ENCODE measurements around the gene POLR2E.
"Not testable (repeated sequence)": the region's sequence is repeated elsewhere in the genome, so short reads cannot be mapped to it uniquely, and the experiment has no call there.

The POLR2E gene

DNA sequence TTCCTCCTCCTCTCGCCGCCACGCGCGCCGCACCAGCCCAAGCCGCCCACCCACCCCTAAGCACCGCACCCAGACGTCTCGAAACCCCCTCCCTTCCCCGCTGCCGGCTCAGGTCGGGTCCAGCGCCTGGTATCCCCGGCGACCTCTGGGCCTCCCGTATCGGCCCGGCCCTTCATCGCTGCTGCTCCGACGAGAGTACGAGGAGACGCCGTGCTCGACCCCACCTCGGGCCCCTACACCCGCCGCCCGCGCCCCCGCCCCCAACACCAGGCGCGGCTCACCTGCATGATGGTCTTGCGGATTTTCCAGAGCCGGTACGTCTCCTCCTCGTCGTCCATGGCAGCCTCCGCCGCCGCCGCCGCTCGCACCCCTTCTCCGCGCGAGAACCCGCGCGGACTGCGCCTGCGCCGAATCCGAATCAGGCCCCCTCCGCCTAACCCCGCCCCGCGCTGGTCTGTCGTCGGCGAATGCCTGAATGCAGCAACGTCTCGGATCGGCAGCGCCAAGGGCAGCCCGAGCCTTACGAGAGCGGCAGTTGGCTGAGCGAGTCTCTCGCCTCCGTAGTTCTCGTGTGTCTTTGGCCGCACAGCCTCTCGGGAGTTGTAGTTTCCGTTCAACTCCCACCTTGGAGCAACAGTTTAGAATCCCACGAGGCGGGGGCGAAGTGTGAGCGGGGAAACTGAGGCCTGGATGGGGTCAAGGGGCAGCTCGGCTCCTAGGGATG is at the start of gene POLR2E:
Gene POLR2E (minus strand): TSS at position 398 of the 724 bp plus-strand sequence. CDS start 60 bp downstream, at position 338.
- DNase-seq = peak; percentile 88 to 99 (median 96)

DNA sequence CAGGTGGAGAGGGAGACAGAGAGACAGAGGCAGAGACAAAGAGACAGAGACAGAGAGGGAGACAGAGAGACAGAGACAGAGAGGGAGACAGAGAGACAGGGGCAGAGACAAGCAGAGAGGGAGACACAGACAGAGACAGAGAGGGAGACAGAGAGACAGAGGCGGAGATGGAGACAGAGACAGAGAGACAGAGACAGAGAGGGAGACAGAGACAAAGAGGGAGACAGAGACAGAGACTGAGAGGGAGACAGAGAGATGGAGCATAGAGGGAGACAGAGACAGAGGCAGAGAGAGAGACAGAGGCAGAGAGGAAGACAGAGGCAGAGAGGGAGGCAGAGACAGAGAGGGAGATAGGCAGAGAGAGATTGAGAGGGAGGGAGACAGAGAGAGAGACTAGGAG is 49.6 kb upstream of the POLR2E start:
- DNase-seq = no peak

DNA sequence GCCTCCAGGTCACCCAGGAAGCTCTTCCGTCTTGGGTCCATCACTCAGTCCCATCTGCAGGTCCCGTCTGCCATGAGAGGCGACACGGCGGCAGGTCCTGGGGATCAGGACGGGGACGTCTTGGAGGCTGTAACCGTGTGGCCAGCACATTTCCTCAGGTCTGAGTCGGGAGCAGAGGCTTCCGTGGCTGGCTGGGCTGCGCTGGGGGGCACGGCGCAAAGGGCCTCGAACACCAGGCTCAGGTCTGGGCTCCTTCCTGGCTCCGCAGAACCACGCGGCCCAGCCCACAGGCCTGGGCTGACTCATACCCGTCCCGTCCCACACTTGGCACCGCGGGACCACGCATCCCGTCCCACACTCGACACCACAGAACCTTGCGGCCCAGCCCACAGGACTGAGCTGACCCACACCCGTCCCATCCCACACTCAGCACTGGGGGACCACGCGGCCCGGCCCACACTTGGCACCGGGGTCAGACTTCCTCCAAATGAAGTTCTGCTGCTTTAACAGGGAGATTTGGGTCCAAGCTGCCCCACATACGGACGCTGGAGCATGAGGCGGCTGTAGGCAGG is 48.7 kb upstream of the POLR2E start:
- no peak for DNase-seq

DNA sequence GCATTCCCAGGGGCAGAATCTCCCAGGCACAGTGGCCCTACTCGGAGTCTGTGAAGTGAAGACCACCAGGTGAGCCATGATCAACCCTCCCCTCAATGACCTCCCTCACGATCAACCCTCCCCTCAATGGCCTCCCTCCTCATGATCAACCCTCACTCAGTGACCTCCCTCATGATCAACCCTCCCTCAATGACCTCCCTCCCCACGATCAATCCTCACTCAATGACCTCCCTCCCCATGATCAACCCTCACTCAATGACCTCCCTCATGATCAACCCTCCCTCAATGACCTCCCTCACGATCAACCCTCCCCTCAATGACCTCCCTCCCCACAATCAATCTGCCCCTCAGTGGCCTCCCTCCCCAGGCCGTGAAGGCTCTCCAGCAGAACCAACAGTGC is 46.8 kb upstream of the POLR2E start:
- no peak for DNase-seq

DNA sequence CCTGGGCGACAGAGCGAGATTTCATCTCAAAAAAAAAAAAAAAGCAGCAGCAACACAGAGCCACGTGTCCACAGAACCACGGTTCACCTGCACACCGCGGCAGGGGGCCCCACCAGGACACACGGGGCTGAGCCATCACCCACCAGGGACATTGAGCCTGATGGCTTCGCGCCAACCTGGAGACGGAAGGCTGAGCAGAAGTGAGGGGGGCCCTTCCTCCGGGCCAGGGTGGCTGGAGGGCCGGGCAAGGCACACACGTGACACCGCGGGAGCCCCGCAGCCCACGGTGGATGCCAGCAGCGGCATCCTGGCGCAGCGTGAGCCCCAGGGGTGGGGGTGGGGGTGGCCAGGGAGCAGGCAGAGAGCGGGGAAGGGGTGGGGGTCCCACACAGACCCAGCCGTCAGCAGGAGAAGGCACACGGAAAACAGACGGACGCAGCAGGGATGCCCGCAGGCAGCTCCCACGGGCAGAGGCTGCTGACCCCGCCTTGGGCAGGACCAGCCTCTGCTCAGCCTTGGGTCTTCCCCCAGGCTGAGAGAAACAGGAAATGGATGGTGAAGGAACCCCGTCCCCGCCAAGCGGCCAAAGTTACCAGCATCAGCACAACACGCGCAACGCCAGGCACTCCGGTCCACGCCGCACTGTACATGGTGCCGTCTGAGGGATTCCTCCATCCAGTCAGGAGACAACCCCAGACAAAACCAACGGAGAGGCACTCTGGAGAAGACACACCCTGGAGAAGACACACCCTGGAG is 45.3 kb upstream of the POLR2E start:
- no peak for DNase-seq

DNA sequence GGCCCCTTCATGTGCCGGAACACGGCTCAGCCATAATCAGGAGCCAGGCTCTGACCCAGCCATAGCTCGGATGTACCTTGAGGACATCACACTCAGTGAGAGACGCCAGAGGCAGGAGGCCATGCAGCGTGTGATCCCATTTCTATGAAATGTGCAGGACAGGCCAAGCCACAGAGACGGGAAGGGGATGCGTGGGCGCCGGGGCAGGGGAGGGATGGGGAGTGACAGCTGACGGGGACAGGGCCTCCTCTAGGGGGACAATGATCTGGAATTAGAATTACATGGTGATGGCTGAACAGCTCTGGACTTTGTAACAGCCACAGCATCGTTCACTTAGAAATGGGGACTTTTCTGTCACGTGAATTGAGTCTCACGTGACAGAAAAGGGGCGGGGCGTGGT is 44.0 kb upstream of the POLR2E start:
- DNase-seq = no peak

DNA sequence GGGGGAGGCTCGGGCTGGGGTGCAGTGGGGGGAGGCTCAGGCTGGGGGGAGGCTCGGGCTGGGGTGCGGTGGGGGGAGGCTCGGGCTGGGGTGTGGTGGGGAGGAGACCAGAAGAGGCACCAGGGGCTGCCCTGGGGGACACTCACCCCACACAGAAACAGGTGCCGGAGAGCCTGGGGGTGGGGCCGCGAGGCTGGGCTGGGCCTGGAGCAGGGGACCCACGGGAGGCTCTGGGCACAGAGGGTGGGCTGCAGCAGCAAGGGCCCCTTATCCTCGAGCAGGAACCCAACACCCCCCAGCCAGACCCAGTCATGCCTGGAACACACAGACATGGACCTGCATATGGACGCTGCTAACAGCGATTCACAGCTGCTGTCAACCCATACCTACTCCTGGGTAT is 42.9 kb upstream of the POLR2E start:
- no peak for DNase-seq

DNA sequence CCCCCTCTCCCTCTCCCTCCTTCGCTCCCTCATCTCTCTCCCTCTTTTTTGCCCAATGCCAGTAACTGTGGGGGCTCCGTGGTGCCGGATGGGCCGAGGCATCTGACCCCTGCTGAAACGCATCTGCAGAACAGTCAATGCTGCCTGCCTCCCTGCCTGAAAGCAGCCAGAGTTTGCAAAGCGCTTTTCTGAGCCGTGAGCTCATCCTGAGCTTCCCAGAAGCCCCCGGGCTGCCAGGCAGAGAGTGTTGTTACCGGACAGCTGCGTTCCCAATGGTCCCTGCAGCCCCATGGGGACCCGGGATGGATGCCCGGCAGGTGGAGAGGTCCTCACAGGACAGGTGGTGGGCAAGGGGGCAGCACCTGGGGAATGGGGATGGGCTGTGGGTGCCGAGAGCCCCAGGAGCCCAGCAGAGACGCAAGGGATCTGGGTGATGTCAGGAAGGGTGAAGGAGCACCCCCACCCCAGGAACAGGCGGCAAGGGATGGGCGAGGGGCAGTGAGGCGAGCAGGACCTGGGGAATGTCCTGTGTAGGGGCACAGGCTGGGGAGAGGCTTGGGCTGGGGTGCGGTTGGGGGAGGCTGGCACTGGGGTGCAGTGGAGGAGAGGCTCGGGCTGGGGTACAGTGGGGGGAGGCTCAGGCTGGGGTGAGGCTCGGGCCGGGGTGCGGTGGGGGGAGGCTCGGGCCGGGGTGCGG is 41.6 kb upstream of the POLR2E start:
- DNase-seq = peak in 1 of 14 donors; percentile 66

DNA sequence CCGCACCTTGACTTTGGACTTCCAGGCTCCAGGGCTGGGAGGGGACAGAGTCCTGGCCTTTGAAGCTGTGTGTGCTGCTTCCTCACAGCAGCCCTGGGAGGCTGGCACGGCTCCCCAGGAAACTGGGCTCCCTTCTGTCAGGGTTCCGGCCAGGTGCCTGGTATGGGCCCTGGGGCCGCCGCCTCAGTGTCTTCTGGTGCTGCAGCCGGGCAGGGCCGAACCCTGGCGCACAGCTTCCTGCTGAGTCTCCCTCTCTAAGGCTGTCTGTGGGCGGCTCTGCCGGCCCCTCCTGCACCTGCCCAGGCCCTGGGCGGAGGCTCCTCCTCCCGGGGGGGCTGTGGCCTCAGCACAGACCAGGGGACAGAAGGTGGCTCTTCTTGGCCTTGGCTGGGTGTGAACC is 41.0 kb upstream of the POLR2E start:
- DNase-seq = peak in 1 of 14 donors; percentile 66

DNA sequence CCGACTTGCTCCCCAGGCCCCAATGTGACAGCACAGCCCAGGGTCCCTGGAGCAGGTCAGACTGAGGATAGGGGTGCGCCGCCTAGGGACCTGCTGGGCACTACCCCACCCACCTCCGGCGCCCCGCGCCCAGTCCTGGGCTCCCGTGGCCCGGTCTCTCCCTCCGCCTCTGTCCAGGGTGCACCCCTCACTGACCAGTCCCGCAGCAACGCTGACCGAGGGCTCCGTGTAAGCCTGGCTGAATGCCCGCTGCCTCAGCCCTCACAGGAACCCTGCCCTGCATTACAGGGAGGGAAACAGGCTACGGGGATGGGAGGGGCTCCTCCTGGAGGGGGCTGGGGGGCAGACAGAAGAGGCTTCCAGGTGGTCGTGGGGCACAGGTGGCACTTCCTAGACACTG is 40.3 kb upstream of the POLR2E start:
- no peak for DNase-seq

DNA sequence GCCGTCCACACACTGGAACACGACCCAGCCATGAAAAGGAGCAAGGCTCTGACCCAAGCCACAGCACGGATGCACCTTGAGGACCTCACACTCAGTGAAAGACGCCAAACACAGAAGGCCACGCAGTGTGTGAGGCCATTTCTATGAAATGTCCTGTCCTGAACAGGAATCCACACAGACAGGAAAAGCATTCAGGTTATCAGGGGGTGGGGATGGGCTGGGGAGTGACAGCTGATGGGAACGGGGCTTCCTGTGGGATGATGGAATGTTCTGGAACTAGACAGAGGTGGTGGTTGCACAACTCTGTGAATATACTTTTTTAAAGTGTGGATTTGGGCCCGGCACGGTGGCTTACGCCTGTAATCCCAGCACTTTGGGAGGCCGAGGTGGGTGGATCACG is 39.3 kb upstream of the POLR2E start:
- DNase-seq = no peak

DNA sequence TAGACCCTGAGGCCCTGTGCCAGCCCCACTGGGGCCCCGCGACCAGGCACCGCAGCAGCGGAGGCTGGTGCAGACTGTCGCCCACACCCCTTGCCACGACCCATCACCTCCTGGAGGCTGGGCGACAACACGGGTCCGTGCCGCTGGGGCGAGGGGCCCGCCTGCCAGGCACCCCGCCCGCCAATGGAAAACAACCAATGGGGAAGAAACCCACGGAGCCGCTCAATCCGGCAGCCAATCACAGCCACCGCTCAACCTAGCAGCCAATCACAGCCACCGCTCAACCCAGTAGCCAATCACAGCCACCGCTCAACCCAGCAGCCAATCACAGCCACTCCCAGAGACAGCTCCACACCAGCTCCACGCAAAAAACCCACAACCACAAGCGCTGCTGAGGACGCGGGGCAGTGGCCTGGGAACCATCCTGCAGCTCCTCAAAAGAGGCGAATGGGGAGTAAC is 38.3 kb upstream of the POLR2E start:
- no peak for DNase-seq

DNA sequence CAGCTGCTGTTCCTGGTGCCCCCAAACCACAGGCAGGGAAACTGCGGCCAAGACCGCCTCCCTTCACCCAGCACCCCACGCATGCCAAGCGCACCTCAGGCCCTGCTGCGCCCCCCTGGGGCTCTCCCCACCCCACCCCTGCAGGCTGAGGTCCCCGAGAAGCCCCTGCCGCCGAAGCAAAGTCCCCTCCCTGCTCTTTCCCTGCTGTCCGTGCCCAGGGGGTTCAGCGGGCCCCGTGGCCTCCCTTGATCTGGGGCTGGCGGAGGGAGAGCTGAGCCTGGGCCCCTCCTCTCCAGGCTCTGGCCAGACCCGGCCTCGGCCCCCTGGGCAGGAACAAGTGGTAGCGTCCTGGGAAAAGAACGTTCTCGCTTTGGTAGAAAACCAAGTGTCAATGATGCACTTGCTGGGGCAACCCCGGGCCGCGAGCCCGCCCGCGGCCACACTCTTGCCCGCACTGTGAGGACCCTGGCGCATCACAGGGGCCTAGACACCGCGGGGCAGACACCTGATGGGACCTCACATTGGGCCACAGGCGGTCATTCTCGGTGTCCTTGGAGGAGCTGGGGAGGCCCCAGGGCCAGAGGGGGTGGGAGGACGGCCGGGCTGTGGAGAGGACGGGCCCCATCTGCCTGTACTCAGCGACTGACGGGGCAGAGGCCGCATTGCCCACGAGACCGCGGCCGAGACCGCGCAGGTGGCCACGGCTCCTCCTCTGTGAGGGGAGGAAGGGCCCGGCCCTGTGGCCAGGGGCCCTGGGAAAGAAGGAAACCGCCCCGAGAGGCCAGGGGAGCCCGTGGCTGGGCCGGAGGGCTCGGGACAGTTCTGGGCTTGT is 37.6 kb upstream of the POLR2E start:
- DNase-seq = peak in 3 of 14 donors; percentile 21 to 82 (median 25)

DNA sequence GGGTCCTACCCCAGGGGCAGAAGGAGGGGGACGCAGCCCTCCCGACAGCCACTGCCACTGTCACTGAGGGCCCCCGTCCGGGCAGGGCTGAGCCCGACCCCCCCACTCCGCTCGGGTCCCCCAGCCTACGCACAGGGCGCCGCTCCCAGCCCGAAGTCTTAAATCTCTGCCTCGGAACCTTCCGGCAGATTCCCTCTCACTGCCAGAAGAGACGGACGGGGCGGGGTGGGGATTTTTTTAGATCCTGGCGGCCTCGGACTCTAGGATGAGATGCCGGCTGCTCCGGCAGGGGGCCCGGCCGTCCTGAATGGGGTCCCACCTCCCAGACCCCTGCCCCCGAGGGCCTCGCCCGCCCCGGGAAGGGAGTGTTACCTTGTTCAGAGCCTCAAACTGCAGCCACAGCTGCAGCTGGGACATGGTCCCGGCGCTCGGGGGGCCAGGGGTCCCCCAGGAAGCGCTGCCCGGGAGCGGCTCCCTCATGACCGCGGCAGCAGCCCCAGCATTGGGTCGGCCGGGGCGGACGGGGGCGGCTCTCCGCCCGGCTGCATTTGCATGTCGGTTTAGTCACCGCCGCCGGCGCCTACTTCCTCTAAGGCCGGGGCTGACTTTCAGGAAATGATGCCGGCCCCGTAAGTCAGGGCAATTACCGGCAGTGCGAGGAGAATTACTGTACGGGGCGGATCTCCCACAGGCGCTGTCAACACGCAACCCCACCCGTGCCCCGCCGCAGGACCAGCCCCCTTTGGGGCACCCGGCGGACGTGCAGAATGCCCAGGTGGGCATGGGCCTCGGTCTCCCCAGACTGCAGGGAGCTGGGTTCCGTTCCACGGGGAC is 36.8 kb upstream of the POLR2E start:
- DNase-seq = peak in 11 of 14 donors; percentile 8 to 86 (median 46)

DNA sequence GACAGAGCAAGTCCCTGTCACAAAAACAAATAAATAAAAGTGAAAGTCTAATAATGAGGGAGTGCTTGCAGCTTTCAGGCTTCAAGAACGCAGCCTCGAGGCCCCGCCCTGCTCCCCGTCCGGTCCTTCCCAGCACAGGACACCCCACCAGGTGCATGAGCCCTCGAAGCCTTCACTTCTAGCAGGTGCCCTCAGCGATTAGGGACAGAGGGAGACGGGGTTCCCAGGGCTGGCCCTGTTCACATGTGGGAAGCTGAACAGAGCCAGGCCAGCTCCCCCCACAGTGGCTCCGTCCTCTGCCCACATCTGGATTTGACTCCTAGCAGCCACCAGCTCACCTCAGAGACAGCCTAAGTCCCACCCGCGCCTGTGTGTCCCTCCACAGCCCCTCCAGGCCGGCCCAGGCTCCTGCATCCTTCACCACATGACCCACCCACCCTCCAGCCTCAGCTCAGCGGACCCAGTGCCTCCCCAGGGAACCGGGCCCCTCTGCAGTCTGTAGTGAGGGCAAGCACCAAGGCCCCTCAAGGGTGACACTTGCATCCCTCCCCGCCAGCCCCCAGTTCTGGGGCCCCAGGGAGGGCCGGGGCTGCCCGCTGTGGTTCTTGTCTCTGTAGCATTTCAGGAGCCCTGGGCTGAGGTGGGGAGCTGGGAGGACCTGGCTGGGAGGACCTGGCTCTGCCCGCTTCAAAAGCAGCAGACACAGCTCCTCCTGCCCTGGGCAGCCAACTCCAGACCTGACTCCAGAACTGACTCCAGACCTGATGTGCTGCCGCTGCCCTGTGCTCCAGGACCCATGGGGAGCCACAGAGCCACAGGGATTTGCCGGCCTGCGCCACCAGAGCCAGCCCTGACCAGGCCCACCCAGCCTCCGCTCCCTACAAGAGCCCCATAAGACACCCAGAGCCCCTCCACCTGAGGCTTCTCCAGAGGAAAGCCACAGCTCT is 35.9 kb upstream of the POLR2E start:
- peak in 2 of 14 donors; percentile 39 to 48 for DNase-seq

DNA sequence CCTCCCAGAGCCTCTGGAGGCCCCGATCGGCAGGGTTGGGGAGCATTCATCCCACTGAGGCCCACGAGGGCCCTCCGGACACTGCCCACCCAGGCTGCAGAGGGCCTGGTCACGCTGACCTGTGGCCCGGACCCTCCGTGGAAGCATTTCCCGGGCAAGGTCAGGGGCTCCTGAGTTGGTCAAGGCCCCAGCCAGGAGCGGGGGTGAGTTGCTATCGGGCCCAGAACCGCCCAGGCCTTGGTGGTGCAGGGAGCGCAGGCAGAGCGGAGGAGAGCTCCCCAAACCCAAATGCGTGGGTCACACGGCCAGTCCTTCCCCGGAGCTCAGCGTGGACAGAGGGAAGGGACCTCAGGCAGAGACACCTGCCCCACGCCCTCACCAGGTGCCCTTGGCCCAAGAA is 34.4 kb upstream of the POLR2E start:
- no peak for DNase-seq

DNA sequence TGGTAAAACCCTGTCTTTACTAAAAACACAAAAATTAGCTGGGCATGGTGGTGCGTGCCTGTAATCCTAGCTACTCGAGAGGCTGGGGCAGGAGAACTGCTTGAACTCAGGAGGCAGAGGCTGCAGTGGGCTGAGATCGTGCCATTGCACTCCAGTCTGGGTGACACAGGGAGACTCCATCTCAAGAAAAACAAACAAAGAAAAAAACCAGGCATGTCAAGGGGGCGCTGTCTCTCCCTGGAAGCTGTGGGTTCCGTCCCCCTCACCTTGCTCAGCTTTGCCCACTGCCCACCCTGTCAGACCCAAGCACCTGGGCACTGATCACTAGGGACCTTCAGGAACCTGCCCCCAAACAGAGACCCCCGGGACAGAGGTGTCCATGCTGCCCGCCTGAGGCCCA is 33.9 kb upstream of the POLR2E start:
- not testable (repeated sequence) for DNase-seq

DNA sequence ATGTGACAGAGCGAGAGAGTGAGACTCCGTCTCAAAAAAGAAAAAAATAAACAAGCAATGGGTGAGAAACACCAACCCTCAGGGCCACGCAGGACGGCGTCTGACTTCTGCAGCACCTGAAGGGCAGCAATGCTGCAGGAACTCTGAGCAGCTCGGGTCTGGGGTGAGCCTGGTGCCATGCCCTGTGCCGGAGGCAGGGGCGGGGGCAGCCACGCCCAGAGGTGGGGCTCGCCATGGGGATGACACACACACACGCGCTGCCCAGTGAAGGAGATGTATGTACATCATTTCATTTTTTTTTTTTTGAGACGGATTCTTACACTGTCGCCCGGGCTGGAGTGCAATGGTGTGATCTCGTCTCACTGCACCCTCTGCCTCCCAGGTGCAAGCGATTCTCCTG is 32.9 kb upstream of the POLR2E start:
- DNase-seq = no peak

DNA sequence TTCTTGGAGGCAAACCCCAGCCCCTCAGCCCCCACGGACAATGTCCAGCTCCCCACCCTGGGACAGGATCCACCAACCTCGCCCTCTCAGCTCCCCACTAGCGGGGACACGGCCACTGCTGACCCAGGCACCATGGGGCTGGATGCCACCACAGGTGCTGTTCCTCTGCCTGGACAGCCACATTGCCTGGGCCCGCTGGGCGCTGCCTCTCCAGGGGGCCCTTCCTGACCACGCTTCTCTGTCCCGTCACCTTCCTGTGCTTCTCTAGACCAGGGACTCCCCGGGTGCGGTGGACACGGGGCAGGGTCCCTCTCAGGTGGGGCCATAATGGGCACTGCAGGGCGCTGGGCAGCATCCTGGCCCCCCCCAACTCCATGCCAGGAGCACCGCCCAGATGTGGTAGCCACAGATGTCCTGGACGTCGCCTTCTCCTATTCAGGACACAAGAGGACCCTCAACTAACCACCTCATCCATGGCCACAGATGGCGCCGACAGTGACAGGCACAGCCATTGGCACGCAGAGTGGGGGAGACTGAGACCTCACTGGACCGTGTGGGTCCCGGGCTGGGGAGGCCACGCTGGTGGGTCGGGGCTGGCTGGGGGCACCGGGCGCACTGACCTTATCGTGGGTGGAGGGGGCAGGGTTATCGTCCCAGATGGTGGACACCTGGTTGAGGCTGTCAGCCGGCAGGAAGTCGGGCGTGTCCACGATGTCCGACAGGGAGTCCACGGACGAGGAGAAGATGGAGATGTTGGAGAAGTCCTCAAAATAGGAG is 32.0 kb upstream of the POLR2E start:
- no peak for DNase-seq

Data from C1 segment of cervical spinal cord (tissue), 14 donors.